Heart right ventricle (tissue), 16 donors: Measurements from ENCODE around the gene USP32. TPM values are rescaled to one million over a fixed set of nuclear protein-coding genes. Genes with fewer than 3 reads are reported as not detected.

ENCODE experiments used
- ATAC-seq, 8 donors: fragments of 200-7000 bp; cut with Tn5 transposase; one replicate each; pipeline ENCODE4 v1.9.1; 2020; ENCODE audit warnings: mild to moderate bottlenecking in 8 of 8, moderate library complexity in 8 of 8, moderate number of reproducible peaks in 1 of 8
- DNase-seq, 2 donors: peaks; one replicate each; pipeline ENCODE4 v3.0.0-alpha.2; 2020
- H3K27ac ChIP-seq, 10 donors: fragments of 200-600 bp; sonication (generic) in 2 of 10; one replicate each; pipeline versions ENCODE4 v1.5.0 to v1.8.0; 2020 to 2022; ENCODE audit warnings: mild to moderate bottlenecking in 3 of 10
- H3K27me3 ChIP-seq, 7 donors: fragments of 200-600 bp; one replicate each; pipeline ENCODE4 v1.8.0; 2021 to 2022; ENCODE audit warnings: mild to moderate bottlenecking in 2 of 7
- H3K36me3 ChIP-seq, 9 donors: fragments of 200-600 bp; sonication (generic) in 1 of 9; one replicate each; pipeline versions ENCODE4 v1.5.0 to v1.8.0; 2020 to 2022; ENCODE audit warnings: mild to moderate bottlenecking in 2 of 9
- H3K4me1 ChIP-seq, 9 donors: fragments of 200-600 bp; sonication (generic) in 1 of 9; one replicate each; pipeline versions ENCODE4 v1.5.0 to v1.8.0; 2020 to 2022; ENCODE audit warnings: mild to moderate bottlenecking in 4 of 9
- H3K4me3 ChIP-seq, 10 donors: fragments of 200-600 bp; sonication (generic) in 2 of 10; one replicate each; pipeline versions ENCODE4 v1.5.0 to v1.8.0; 2020 to 2022; ENCODE audit warnings: mild to moderate bottlenecking in 7 of 10, moderate library complexity in 2 of 10
- H3K9me3 ChIP-seq, 11 donors: fragments of 200-600 bp in 10 of 11; sonication (generic) in 2 of 11; one replicate each; pipeline versions ENCODE4 v1.5.0 to v1.8.0; 2013 to 2022; ENCODE audit warnings: mild to moderate bottlenecking in 2 of 11, control low read depth in 1 of 11, moderate library complexity in 1 of 11
- WGBS, 2 donors: extraction: QIAGEN DNeasy Blood & Tissue Kit; methylation state at CpG; one replicate each; pipeline ENCODE4 v1.1.7; 2013; ENCODE audit warnings: inconsistent platforms in 1 of 2; 5-methylcytosine and 5-hydroxymethylcytosine counted together
- intact Hi-C, 10 donors: fragments of 100-400 bp; cut with DNase I; formaldehyde crosslinking; loops; one replicate each; pipeline versions ENCODE4 v1.11.1 to v1.14.2; 2022
- polyA plus RNA-seq, 2 donors: library from polyadenylated mRNA; stranded (reverse); fragments of 200-250 nt; gene quantifications; one replicate each; pipeline ENCODE4 v1.2.3, GENCODE V29; 2013
- total RNA-seq, 10 donors: library from RNA; stranded (reverse); fragmentation: NEBNext Ultra II Directional in 3 of 10; extraction: Animal tissue kit (Norgen Biotek cat#: 25700) in 3 of 10; gene quantifications; one replicate each; pipeline versions ENCODE4 v1.2.1 to v1.2.4, GENCODE V29; 2021 to 2023
- TF ChIP-seq, protein P1 (sequence below), 9 donors: fragments of 200-600 bp; sonication (generic) in 2 of 9; IDR thresholded peaks; one replicate each; pipeline versions ENCODE4 v1.5.0 to v1.8.0; 2021 to 2022; ENCODE audit warnings: antibody characterized with exemption in 9 of 9, mild to moderate bottlenecking in 5 of 9, moderate library complexity in 1 of 9
- donor health status: Arrhythmogenic right ventricular cardiomyopathy.
- donor health status: ischemic (EF 13 %, LVEDD 7.1; RV severe dilation, severe dysfunction).
- donor health status: healthy with polysubstance abuse.
- donor health status: DM: no; HTN: yes; CAD: no.
- donor health status: DM: no; HTN: no; CAD: no.
- donor health status: ischemic (EF 25% LVEDD 6.9; RV normal size, moderate dysfunction).
- donor health status: ischemic (EF 25% LVEDD 5.7; RV mildly dilated, moderate dysfunction).
- donor health status: healthy.
- donor health status: DM: yes; HTN: yes; CAD: no.
- donor health status: Ischemic cardiomyopathy.
- donor health status: ischemic (EF 35%, LVEDD 5.7; RV mildly dilated, moderate dysfunction).
- donor health status: nonischemic (EF 11% LVEDD 7.7; RV severe dilation, severe dysfunction).
- donor health status: DM: yes; HTN: yes; CAD: no.
- donor health status: PGD.
- donor health status: ischemic (EF 29% LVEDD 5.4; RV normal size, mild dysfunction).
- donor health status: nonischemic (EF 23%, LVEDD 6.1; RV moderate dilation, normal function).

USP32 gene
- total and polyA plus RNA-seq, 12 donors, result 13.3 to 38.6 (median 29.3) TPM

DNA sequence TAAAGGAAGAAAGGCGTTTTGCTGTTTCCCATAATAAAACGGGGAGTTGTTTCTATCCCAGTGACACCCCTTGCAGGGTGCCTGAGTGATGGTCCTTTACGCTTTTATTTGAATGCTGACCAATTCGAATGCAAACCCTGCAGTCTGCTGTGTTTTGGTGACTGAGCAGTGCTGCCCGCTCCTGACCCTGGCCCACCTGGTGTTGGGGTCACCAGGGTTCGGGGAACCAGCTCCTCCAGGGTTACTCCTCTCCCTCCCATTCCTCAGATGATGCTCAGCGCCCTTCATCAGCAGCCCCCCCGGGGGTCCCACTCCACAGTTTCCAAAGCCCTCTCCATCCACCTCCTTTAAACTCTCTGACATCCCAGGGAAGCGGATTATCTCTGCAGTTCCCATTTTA lies 236.1 kb downstream of the USP32 start:
- H3K4me1 ChIP-seq, result peaks cover 8 to 71% (median 37%) of the 10 kb centered on the region in 9 donors
- ATAC-seq (no peak), DNase-seq (no peak)
- H3K27ac ChIP-seq, result no peak overlapping the region
- intact Hi-C loops, result no loop called here
- no peaks in the 10 kb centered on the region for H3K9me3 ChIP-seq
- 65 to 66% methylated on average over 9 of the region's 9 CpGs for WGBS, 2 donors
- H3K4me3 ChIP-seq, result no peak overlapping the region
- no peaks in the 10 kb centered on the region for H3K36me3 ChIP-seq
- peaks cover 0 to 75% (median 30%) of the 10 kb centered on the region in 7 donors for H3K27me3 ChIP-seq
- TF ChIP-seq, protein P1, sequence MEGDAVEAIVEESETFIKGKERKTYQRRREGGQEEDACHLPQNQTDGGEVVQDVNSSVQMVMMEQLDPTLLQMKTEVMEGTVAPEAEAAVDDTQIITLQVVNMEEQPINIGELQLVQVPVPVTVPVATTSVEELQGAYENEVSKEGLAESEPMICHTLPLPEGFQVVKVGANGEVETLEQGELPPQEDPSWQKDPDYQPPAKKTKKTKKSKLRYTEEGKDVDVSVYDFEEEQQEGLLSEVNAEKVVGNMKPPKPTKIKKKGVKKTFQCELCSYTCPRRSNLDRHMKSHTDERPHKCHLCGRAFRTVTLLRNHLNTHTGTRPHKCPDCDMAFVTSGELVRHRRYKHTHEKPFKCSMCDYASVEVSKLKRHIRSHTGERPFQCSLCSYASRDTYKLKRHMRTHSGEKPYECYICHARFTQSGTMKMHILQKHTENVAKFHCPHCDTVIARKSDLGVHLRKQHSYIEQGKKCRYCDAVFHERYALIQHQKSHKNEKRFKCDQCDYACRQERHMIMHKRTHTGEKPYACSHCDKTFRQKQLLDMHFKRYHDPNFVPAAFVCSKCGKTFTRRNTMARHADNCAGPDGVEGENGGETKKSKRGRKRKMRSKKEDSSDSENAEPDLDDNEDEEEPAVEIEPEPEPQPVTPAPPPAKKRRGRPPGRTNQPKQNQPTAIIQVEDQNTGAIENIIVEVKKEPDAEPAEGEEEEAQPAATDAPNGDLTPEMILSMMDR (IDR thresholded peaks at IDR 0.05), result no peak

- peaks cover 0 to 79% (median 34%) of the 10 kb centered on the region in 7 donors for H3K27me3 ChIP-seq
Measured at GRCh38 chr17:60155427-60155814, 236.5 kb downstream of the USP32 start.

GRCh38 chr17:60154616-60155426 lies 237.1 kb downstream of the USP32 start:
- Histone ChIP-seq H3K27ac (peak overlapping the region; percentile 0 to 65 (median 32)), H3K4me3 (peak overlapping the region in 2 of 10 donors; percentile 7), H3K27me3 (peaks cover 4 to 81% (median 40%) of the 10 kb centered on the region in 7 donors), H3K36me3 (no peaks in the 10 kb centered on the region), H3K4me1 (peaks cover 8 to 73% (median 45%) of the 10 kb centered on the region in 9 donors), H3K9me3 (no peaks in the 10 kb centered on the region)
- intact Hi-C loops, result loop anchor here in 1 of 10 donors (5.0 kb wide), 1 partner anchor 272 kb away; no protein-coding TSS in a partner anchor
- ATAC-seq (peak in 7 of 8 donors; percentile 47 to 83 (median 74)), DNase-seq (peak; percentile 42 to 62)
- TF ChIP-seq, protein P1 (IDR thresholded peaks at IDR 0.05), result no peak
- WGBS, 2 donors, result 48 to 52% methylated on average over 14 of the region's 14 CpGs

More at GRCh38 chr17:60155427-60155814, 236.5 kb downstream of the USP32 start:
- Histone ChIP-seq H3K4me3 (no peak overlapping the region), H3K27ac (peak overlapping the region in 4 of 10 donors; percentile 10 to 61 (median 38)), H3K4me1 (peaks cover 8 to 71% (median 39%) of the 10 kb centered on the region in 9 donors), H3K36me3 (no peaks in the 10 kb centered on the region), H3K9me3 (no peaks in the 10 kb centered on the region)
- intact Hi-C loops, result no loop called here
- DNase-seq (no peak), ATAC-seq (no peak)
- WGBS, 2 donors, result 42 to 58% methylated on average over 3 of the region's 3 CpGs
- TF ChIP-seq, protein P1 (IDR thresholded peaks at IDR 0.05), result no peak

GRCh38 chr17:60153606-60154390 lies 238.1 kb downstream of the USP32 start:
- peaks cover 14 to 81% (median 49%) of the 10 kb centered on the region in 7 donors for H3K27me3 ChIP-seq
- peak in 3 of 8 donors; percentile 12 to 26 (median 15) for ATAC-seq
- intact Hi-C loops, result loop anchor here in 1 of 10 donors (5.0 kb wide), 1 partner anchor 274 kb away; no protein-coding TSS in a partner anchor
- 42 to 54% methylated on average over 12 of the region's 12 CpGs for WGBS, 2 donors
- TF ChIP-seq, protein P1 (IDR thresholded peaks at IDR 0.05), result no peak
- H3K4me1 ChIP-seq, result peaks cover 10 to 71% (median 43%) of the 10 kb centered on the region in 9 donors
- H3K4me3 ChIP-seq, result peak overlapping the region in 3 of 10 donors; percentile 5 to 10 (median 7)
- peak overlapping the region in 7 of 10 donors; percentile 0 to 65 (median 60) for H3K27ac ChIP-seq
- DNase-seq, result no peak
- no peaks in the 10 kb centered on the region for H3K9me3 ChIP-seq
- no peaks in the 10 kb centered on the region for H3K36me3 ChIP-seq
